CD4-positive, alpha-beta T cell treated with Interleukin-21 for 1 hour (primary cell): Measurements from ENCODE around the gene PRSS21.

ENCODE experiments used
- DNase-seq: peaks from one replicate; pipeline ENCODE4 v3.0.0-alpha.2; 2020

PRSS21 gene

GRCh38 chr16:2816751-2817339 lies at the start of gene PRSS21:
Gene PRSS21, plus strand, starts transcription at chr16:2817237. Its CDS starts 32 bp downstream, at chr16:2817269.
- peak; percentile 36 for DNase-seq

- no peak for DNase-seq
Observed at GRCh38 chr16:2767891-2768290, 49.1 kb upstream of the PRSS21 start.

- no peak for DNase-seq
Observed at GRCh38 chr16:2768403-2769089, 48.5 kb upstream of the PRSS21 start.

GRCh38 chr16:2769100-2769529 lies 47.9 kb upstream of the PRSS21 start:
- DNase-seq = no peak

GRCh38 chr16:2769675-2770056 lies 47.4 kb upstream of the PRSS21 start:
- DNase-seq = no peak

- DNase-seq = peak; percentile 37
Observed at GRCh38 chr16:2770057-2770951, 46.7 kb upstream of the PRSS21 start.

GRCh38 chr16:2771496-2772402 lies 45.3 kb upstream of the PRSS21 start:
- no peak for DNase-seq

GRCh38 chr16:2773188-2773968 lies 43.7 kb upstream of the PRSS21 start:
- DNase-seq = no peak

- DNase-seq = no peak
Observed at GRCh38 chr16:2774161-2774891, 42.7 kb upstream of the PRSS21 start.

- no peak for DNase-seq
Observed at GRCh38 chr16:2775131-2775716, 41.8 kb upstream of the PRSS21 start.

GRCh38 chr16:2775765-2776499 lies 41.1 kb upstream of the PRSS21 start:
- DNase-seq = no peak

- DNase-seq = peak; percentile 43
Observed at GRCh38 chr16:2776500-2777139, 40.4 kb upstream of the PRSS21 start.

- DNase-seq = peak; percentile 91
Observed at GRCh38 chr16:2777231-2777902, 39.7 kb upstream of the PRSS21 start, which contains the start of gene ELOB. Gene ELOB, minus strand, starts transcription at chr16:2777280. Its CDS starts 41 bp downstream, at chr16:2777239.

GRCh38 chr16:2777903-2778629 lies 39.0 kb upstream of the PRSS21 start:
- peak; percentile 60 for DNase-seq

GRCh38 chr16:2778630-2778958 lies 38.4 kb upstream of the PRSS21 start:
- DNase-seq = no peak

- DNase-seq = no peak
Observed at GRCh38 chr16:2779151-2779920, 37.7 kb upstream of the PRSS21 start.
